Measurements from ENCODE around the gene PARD3B. TPM values are rescaled to one million over a fixed set of nuclear protein-coding genes. Genes with fewer than 3 reads are reported as not detected.

The PARD3B gene
- total and polyA plus RNA-seq, 2 of the 4 experiments (the other 2 are of a cell fraction), result 3.3 to 15.6 TPM

- 0 out of 2 replicates have a peak, but pooled peaks cover 2% of the 10 kb centered on the region for H3K36me3 ChIP-seq (ENCODE audit: control insufficient read depth, insufficient read depth, low read length)
- H2AK5ac ChIP-seq (ENCODE audit: low read depth, low read length), result no peak overlapping the region
- H4K20me1 ChIP-seq (ENCODE audit: insufficient read depth, low read length), result no peaks in the 10 kb centered on the region
- H3K9me1 ChIP-seq (ENCODE audit: insufficient read depth, low read length), result peaks cover 2% of the 10 kb centered on the region; the same call in 1 of the 2 replicates
- no TSS peak for BruUV-seq (replicated peaks)
- no peak overlapping the region for H3K18ac ChIP-seq (ENCODE audit: low read depth, low read length)
- dilution Hi-C loops (cut with HindIII; ENCODE audit: low sequenced_read_pairs, unreplicated experiment), result no loop called here
- H4K8ac ChIP-seq (ENCODE audit: low read depth in 2 of 2, low read length in 2 of 2), result no peak overlapping the region
- H2BK120ac ChIP-seq (ENCODE audit: low read depth, low read length), result no peak overlapping the region
- POLR2A ChIA-PET (ENCODE audit: unreplicated experiment), result interaction anchor here (0.5 to 0.6 kb wide), 2 partner anchors 18 to 131 kb away, joined by 3 to 4 read pairs; no protein-coding TSS in a partner anchor
- no peak overlapping the region for H3K9ac ChIP-seq (ENCODE audit: low read depth, low read length)
- no peaks in the 10 kb centered on the region for H3K27me3 ChIP-seq (ENCODE audit: control insufficient read depth, insufficient read depth, low read length)
- CTCF ChIA-PET, result interaction anchor here (0.6 to 1.1 kb wide), 2 partner anchors 192 to 910 kb away, joined by 4 to 5 read pairs; no protein-coding TSS in a partner anchor
- no peak overlapping the region for H3K23ac ChIP-seq (ENCODE audit: low read depth, low read length)
- no peak overlapping the region for H2BK15ac ChIP-seq (ENCODE audit: low read depth, low read length)
- no peak overlapping the region for H2AFZ ChIP-seq (replicated peaks; ENCODE audit: low read length, poor library complexity)
- DNase-seq, result no peak
- no CpG with 5 or more reads among the region's 4 CpGs for WGBS, 2 experiments (ENCODE audit: extremely low coverage in 2 of 2, insufficient read length in 1 of 2)
- H3K4me3 ChIP-seq (ENCODE audit: insufficient read depth, low read depth, low read length), result no peak overlapping the region
- H3K4me1 ChIP-seq (ENCODE audit: control insufficient read depth, insufficient read depth, low read length), result no peaks in the 10 kb centered on the region
- H4K91ac ChIP-seq (ENCODE audit: insufficient read depth, low read depth, low read length), result no peak overlapping the region
- no peak overlapping the region for H3K56ac ChIP-seq (ENCODE audit: extremely low read depth, insufficient read depth, low read length)
- intact Hi-C loops (cut with micrococcal nuclease), result no loop called here
- no peak overlapping the region for H3K27ac ChIP-seq (ENCODE audit: insufficient read depth, low read length)
- no peaks in the 10 kb centered on the region for H3K79me1 ChIP-seq (ENCODE audit: low read depth in 1 of 2, low read length in 2 of 2)
- no peak for TF ChIP-seq RCOR1 (IDR thresholded peaks at IDR 0.05; ENCODE audit: insufficient replicate concordance, low read length)
- no peak for TF ChIP-seq CHD1 (IDR thresholded peaks at IDR 0.05; ENCODE audit: low read depth, low read length)
- no peak for TF ChIP-seq MAFK (IDR thresholded peaks at IDR 0.05; ENCODE audit: low read depth, low read length)
- TF ChIP-seq FOS (IDR thresholded peaks at IDR 0.05; ENCODE audit: low read depth, low read length), result no peak
- H4K5ac ChIP-seq (ENCODE audit: low read depth, low read length), result no peak overlapping the region
- no peak overlapping the region for H2BK5ac ChIP-seq (ENCODE audit: low read depth, low read length, poor library complexity, severe bottlenecking)
- no peak overlapping the region for H3K4me2 ChIP-seq (ENCODE audit: low read depth, low read length)
- H2AK9ac ChIP-seq (replicated peaks; ENCODE audit: low read depth, low read length, poor library complexity), result no peak overlapping the region
- no peak overlapping the region for H3K4ac ChIP-seq (ENCODE audit: low read depth, low read length)
- no peak overlapping the region for H3K14ac ChIP-seq (replicated peaks; ENCODE audit: low read depth, low read length)
- H2BK20ac ChIP-seq (ENCODE audit: low read depth, low read length), result no peak overlapping the region
- ATAC-seq (ENCODE audit: low read depth), result no peak
- no peaks in the 10 kb centered on the region for H3K9me3 ChIP-seq (ENCODE audit: control insufficient read depth, insufficient read depth, low read length)
- in situ Hi-C loops (cut with MboI; ENCODE audit: low sequenced_read_pairs), result no loop called here
These were observed 626.1 kb downstream of the PARD3B start for GRCh38 chr2:205171261-205171940.
